COLO668 (cell line): Measurements from ENCODE around the gene POLL.
A peak's percentile ranks its signal among the peaks of the same experiment; 100 is the strongest.
"Not testable (repeated sequence)": the region's sequence is repeated elsewhere in the genome, so short reads cannot be mapped to it uniquely, and the experiment has no call there.

Experiments used
- DNase-seq: peaks from one replicate; lab custom pipeline; 2025; ENCODE audit not compliant: unreplicated experiment; lab: John Stamatoyannopoulos, UW

The POLL gene

DNA sequence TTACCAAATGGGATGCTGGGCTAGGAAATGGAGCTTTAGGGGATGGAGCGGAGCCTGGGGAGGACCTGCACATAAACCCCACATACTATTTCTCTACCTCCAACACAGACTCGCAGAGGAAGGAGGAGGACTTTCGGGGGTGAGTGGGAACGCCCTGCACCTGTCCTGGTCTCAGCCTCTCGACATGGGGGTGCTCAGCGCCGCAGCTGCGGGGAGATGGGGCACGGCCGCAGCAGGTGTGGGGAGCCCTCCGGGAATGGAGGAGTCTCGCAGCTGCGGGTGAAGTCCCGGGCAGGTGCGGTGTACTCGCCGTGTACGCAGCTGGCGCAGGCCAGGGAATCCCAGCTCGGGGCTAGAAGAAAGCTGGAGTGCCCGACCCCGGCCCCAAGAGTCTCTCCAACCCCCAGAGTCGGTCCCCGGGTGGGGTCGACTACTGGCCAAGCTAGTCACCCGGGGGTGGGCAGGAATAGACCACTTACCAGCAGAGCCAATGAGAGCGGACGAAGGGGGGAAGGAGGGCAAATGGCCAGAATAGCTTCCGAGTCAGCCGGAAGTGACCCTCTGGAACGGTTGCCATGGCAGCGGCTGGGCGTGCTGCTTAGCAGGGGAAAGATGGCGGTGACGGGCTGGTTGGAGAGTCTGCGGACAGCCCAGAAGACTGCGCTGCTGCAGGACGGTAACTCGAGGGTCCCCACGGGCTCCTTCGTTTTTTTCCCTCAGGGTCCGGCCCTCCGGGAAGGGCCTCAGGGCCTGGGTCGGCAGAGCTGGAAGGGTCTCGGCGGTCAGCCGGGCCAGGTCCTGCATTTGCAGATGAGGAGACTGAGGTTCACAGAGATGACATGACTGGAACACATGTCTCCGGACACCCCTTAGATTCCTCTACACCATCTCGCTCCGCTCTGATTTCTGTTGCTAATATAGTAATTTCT is at the start of gene POLL, which contains the start of gene DPCD:
POLL (minus strand) TSS at position 533 of the 929 bp plus-strand sequence. CDS start 897 bp downstream, outside the sequence.
DPCD (plus strand) TSS at position 597 of the 929 bp plus-strand sequence; CDS start at position 613, 16 bp downstream.
- peak; percentile 93 for DNase-seq

DNA sequence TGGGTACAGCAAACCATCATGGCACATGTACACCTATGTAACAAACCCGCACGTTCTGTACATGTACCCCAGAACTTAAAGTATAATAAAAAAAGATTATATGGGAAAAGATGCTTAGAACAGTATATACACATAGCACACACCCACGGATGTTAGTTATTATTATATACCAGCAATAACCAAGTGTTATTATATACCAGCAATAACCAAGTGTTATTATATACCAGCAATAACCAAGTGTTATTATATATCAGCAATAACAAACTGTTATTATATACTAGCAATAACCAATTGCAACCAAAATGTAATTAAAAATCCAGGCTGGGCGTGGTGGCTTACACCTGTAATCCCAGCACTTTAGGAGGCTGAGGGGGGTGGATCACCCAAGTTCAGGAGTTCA is 45.5 kb upstream of the POLL start:
- not testable (repeated sequence) for DNase-seq

GRCh38 chr10:101631821-101632475 is 43.9 kb upstream of the POLL start:
- no peak for DNase-seq

GRCh38 chr10:101630633-101630920 is 42.5 kb upstream of the POLL start:
- no peak for DNase-seq

DNA sequence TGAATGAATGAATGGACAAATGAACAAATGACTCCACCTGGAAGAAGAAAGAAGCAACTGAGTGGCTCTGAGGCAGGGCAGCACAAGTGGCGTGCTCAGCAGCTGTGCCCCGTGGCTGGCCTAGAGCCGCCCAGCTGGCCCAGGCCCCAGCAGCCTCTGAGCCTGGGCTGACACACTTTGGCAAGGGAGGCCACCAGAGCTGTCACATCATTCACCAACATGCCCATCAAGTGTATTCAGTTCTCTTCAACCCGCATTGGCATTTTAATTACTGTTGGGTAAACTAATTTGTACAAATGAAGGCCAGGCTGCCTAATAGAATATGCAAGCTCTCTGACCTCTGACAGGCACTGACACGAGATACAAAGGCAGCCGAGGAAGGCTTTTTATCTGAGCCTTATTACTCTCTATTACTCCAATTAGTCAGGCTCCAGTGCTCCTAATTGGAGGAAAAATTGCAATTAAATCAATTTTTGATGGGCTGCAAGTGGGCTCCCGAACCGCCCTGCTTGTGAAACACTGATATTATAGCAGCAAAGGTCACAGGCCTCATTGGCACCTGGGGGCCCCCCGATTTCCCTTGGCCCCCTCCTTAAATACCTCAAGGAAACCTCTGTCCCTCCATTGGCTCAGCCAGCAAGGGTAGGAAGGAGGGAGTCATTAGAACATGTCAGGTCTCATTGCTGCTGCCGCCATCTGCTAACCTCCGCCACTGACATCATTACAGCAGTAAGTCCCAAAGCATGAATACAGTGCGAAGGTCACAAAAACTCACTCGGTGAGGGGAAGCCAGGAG is 42.0 kb upstream of the POLL start:
- no peak for DNase-seq

- DNase-seq, result no peak
Measured at GRCh38 chr10:101625821-101626412, 37.9 kb upstream of the POLL start.

- no peak for DNase-seq
Measured at GRCh38 chr10:101624526-101625102, 36.6 kb upstream of the POLL start.

DNA sequence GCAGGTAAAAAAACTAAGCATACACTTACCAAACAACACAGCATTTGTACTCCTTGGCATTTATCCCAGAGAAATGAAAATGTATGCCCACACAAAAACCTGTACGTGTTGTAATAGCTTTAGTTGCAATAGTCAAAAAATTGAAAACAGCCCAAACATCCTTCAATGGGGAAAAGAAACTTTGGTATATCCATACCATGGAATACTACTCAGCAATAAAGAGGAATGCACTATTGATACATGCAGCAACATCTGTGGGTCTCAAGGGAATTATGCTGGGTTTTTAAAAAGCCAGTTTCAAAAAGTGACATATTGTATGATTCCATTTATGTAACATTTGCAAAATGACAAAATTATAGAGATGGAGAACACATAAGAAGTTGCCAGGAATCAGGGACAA is 35.5 kb upstream of the POLL start:
- DNase-seq, result no peak

DNA sequence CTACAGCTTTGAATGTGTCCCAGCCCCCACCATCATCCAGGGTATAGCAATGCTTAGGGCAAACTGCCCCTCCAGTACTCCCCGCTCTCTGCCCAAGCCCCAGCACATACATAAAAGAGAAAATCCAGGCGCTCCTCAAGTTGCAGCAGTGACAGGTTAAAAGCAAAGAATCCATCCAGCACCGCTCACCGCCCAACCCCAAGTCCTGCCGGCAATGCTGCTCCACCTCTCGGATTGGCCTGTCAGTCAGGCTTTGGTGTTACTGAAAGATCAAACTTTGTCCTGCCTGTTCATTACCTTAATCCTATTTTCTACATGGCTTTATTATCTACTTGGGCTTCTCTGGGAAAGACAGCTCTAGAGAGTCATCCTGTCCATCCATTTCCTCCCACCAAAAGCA is 31.9 kb upstream of the POLL start:
- DNase-seq, result no peak

GRCh38 chr10:101618871-101619270 is 30.8 kb upstream of the POLL start:
- DNase-seq, result no peak

- DNase-seq, result no peak
Measured at GRCh38 chr10:101617824-101618568, 29.9 kb upstream of the POLL start.

DNA sequence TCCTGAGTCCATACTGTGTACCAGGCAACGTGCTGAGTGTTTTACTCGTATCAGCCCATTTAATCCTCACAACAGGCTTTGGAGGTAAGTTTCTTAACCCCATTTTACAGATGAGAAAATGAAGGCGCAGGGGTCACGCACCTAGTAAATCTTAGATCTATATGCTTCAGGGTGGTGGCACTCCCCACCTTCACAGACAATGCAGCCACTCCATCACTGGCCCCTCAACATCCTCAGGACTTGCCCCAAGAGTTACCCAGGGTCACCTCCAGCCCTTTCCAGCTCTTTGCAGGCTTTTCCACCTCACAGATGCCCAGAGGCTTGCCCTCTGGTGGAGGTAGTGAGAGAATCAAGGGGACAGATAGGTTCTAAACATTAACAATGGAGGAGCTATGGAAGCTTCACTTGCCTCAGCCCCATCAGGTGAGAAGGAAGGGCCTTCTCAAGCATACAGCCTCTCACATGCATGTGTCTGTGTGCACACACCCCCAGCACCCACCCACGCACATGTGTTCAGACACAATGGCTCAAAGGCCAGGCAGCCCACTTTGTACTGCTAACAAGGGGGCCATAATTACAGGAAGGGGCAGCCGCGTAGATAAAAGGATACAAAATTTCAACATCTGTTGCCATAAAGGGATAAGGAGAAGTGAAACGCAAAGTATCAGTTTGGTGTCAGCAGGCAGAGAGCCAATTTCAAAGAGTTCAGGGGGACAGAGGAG is 29.2 kb upstream of the POLL start:
- no peak for DNase-seq

GRCh38 chr10:101616415-101617101 is 28.5 kb upstream of the POLL start:
- no peak for DNase-seq

- no peak for DNase-seq
Measured at GRCh38 chr10:101615525-101616116, 27.6 kb upstream of the POLL start.

- DNase-seq, result no peak
Measured at GRCh38 chr10:101614663-101615524, 26.8 kb upstream of the POLL start.

DNA sequence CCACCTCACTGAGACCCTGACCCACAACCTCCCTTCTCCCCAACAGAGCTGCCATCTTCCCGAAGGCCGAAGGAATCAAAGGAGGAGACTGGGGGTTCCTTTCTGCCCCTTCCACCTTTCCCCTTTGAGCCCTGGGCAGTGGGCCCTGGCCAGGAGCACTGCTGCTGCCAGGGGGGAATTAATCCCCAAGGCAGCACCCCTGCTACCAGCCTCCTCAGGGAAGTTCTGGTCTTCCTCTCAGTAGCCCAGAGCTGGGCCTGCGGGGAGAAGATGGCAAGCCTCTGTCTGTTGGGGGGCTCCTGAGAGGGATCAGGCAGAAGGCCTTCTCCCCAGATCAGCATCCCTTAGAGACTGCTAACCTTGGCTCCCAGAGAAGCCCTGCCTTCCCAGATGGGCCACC is 25.6 kb upstream of the POLL start:
- DNase-seq, result no peak

DNA sequence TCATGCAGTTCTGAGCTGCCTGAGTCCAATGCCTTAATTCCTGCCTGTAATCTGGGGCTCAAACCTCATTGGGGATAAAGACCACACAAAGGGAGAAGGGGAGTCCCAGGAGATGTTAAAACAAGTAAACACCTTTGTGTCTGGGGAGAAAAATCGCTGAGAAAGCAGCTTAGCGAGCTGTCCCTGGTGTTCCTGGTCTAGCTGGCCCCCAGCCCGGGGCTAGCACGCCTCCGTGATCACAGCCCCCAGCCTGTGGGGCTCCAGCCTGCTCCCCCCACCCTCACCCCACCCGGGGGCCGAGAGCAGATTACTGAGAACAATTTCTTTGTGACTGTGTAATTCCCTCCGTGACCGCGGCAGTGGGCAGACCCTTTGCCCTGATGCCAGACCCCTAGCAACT is 24.8 kb upstream of the POLL start:
- DNase-seq, result no peak

DNA sequence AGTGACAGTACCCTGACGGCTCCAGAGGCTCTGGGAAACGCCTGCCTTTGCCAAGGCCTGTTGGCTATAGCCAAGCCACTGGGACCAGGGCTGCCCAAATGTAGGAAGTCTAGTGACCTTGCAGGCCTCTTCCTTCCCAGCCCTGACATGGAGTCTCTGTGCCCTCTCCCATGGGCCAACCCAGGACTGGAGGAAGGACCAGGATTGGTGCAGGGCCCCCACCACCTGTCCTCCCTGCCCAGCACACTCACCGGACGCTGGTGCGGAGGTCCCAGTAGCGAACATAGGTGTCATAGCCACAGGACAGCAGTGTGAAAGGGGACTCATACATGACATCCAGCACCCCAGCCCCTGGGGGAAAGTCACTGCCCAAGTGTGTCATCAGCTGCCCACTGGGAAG is 24.0 kb upstream of the POLL start:
- no peak for DNase-seq
